ENCODE results near the gene TLNRD1. TPM values are rescaled to one million over a fixed set of nuclear protein-coding genes. Genes with fewer than 3 reads are reported as not detected.

TLNRD1 gene
- total RNA-seq, 1 experiment from 2014 or later, result 19.3 TPM

GRCh38 chr15:80984856-80985255 is 15.9 kb upstream of the TLNRD1 start:
- Histone ChIP-seq H2AFZ (ENCODE audit: low read length) (no peak overlapping the region), H2BK120ac (ENCODE audit: low read depth, low read length, poor library complexity, severe bottlenecking) (no peak overlapping the region), H2BK20ac (ENCODE audit: low read depth, low read length, poor library complexity, severe bottlenecking) (no peak overlapping the region), H4K91ac (ENCODE audit: insufficient read length, low read depth, low read length) (no peak overlapping the region), H3K14ac (ENCODE audit: insufficient read depth, low read length) (no peak overlapping the region), H2BK15ac (ENCODE audit: low read depth, low read length) (0 out of 2 replicates have a peak overlapping the region, but pooled peaks have one; percentile 24), H3K23me2 (ENCODE audit: insufficient read length, low read depth, low read length, poor library complexity, severe bottlenecking) (peaks cover 8% of the 10 kb centered on the region), H3K9me3 (ENCODE audit: control insufficient read depth, low read depth, low read length) (no peaks in the 10 kb centered on the region), H3K9ac (ENCODE audit: extremely low read depth, insufficient read length, low read length) (no peak overlapping the region), H3K27ac (ENCODE audit: insufficient read length, low read depth, low read length) (no peak overlapping the region), H3K4ac (ENCODE audit: low read depth, low read length) (no peak overlapping the region), H3K56ac (ENCODE audit: insufficient read length, low read depth, low read length) (no peak overlapping the region), H3K18ac (ENCODE audit: insufficient read length, low read depth, low read length) (no peak overlapping the region), H3K4me1 (ENCODE audit: insufficient read depth, low read length) (peaks cover 2% of the 10 kb centered on the region; the same call in 1 of the 2 replicates), H3K23ac (ENCODE audit: insufficient read length, low read depth, low read length) (no peak overlapping the region), H4K20me1 (ENCODE audit: control insufficient read depth, insufficient read depth, insufficient read length) (no peaks in the 10 kb centered on the region), H2AK5ac (ENCODE audit: insufficient read length, low read length) (no peak overlapping the region), H2BK5ac (ENCODE audit: insufficient read length, low read length) (no peak overlapping the region), H2BK12ac (ENCODE audit: insufficient read length, low read depth, low read length) (no peak overlapping the region), H3T11ph (ENCODE audit: low read length) (no peak overlapping the region), H3K4me2 (ENCODE audit: insufficient read depth, insufficient read length, low read length) (no peak overlapping the region), H4K8ac (replicated peaks; ENCODE audit: insufficient read length, low read depth, low read length) (no peak overlapping the region), H3K79me2 (ENCODE audit: insufficient read depth, low read length) (peaks cover 39% of the 10 kb centered on the region), H4K5ac (ENCODE audit: insufficient read length, low read depth, low read length) (no peak overlapping the region), H3K27me3 (ENCODE audit: insufficient read depth, low read length) (no peaks in the 10 kb centered on the region), H3K79me1 (ENCODE audit: insufficient read depth, low read depth, low read length, poor library complexity, severe bottlenecking) (peaks cover 21% of the 10 kb centered on the region)
- Mint-ChIP-seq H3K9me3 (no peaks in the 10 kb centered on the region), H3K36me3 (ENCODE audit: insufficient read depth in 1 of 3, low read depth in 3 of 3) (peaks cover 12 to 28% (median 18%) of the 10 kb centered on the region in 3 experiments), H3K4me3 (no peak overlapping the region), H3K4me1 (peaks cover 26 to 31% of the 10 kb centered on the region in 2 experiments), H3K27me3 (ENCODE audit: low read depth) (no peaks in the 10 kb centered on the region), H3K27ac (no peak overlapping the region)
- no peak for TF ChIP-seq CTCF (conservative IDR thresholded peaks at IDR 0.05)
- DNase-seq, result no peak
- no CpG with 5 or more reads among the region's 9 CpGs for WGBS (ENCODE audit: extremely low coverage, insufficient read length, low lambda C conversion rate)
